Measurements from ENCODE around the gene LRPAP1.
"Not testable (repeated sequence)": the region's sequence is repeated elsewhere in the genome, so short reads cannot be mapped to it uniquely, and the experiment has no call there.

Gene LRPAP1

DNA sequence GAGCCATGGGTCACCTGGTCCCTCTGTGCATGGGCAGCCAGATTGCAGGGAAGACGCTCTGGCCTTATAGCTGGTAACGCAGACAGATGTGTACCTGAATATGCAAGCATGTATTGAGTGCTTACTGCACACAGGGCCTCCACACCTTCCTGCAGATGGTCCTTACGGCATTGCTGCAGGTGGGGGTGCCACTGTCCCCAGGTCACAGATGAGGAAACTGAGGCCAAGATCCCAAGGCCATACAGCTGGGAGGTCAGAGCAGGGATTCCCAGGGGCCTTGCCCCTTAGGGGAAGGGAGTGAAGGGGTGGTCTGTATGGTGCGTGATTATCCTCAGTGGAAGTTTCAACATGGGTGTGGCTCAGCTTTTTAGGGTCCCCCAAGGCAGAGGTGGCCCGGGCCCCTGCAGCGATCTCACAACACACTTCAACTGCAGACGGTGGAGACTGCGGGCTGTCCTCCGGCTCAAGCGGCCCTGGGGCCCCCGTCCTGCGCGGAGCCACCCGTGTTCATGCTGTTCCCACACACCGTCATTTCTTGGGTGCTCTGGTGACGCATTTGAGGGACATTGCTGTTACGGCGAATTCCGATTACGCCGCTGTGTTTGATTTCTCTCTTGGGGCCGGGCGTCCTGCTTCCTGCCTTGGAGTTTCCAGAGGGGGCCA is 61.0 kb downstream of the LRPAP1 start:
- no peak for DNase-seq

DNA sequence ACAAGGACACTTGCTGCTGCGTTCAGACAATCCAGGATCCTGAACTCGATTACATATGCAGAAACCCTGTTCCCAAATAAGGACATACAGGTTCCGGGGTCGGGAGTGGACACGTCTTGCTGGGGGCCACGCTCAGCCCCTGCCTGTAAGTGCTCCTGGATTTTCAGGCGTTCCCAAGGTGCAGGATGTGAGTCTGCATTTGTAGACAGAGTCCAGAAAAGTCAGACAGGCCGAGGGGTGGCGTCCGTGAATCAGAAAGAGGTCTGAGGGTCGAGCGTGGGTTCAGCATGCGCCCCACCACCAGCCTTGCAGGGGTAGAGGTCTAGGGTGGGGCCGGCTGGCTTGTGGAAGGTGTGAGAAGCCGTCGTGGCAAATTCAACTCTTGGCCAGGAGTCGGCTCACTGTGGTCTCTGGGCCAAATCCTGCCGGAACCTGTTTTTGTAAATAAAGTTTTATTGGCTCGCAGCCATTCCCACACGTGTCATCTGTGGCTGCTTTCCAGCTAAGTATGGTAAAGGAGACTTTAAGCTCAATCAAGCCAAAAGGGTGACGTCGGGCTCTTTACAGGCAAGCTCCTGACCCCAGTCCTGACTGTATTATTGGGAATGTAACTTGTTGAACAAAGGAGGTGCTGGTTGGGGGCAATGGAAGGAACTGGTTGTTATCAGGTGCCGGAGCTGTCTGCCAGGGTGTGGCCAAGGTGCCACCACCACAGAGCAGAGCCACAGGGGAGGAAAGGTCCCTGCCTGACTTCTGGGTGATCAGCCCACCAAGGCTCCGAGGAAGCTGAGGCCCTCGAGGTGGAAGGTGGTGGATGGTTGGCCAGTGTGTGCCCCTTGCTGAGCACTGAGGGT is 61.8 kb downstream of the LRPAP1 start:
- no peak for DNase-seq

DNA sequence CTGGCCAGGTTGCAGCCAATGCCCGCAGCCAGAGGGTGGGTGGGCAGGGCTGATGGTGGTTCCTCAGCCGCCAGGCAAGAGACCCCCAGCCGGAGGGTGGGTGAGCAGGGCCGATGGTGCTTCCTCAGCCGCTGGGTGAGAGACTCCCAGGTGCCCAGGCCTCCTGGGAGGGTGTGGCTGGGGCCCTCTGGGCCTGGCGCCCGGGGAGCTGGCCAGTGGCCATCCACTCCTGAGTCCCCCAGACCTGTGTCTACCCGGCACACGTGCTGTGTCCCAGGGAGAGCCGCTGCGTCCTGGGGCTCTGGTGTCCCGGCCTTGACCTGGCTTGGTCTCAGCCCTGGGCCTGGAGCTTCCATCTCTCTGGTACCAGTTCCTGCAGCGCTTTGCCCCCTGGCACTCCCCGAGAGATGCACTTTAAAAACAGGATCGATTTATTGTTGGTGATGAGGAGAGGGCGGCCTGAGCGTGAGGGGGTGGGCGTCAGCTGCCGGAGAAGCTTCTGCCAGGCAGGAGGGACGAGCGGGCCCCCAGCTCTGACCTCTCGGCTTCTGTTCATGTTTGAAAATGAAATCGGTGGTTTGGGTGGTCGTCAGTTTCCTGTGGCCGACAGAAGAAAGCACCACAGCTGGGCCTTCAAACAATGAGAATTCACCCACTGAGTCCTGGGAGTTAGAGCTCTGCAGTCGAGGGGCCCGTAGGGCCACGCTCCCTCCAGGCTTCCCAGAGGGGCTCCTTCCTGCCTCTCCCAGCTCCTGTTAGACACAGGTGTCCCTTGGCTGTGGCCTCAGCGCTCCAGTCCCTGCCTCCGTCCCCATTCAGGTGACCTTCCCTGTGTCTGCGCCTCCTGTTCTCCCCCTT is 62.6 kb downstream of the LRPAP1 start:
- no peak for DNase-seq

DNA sequence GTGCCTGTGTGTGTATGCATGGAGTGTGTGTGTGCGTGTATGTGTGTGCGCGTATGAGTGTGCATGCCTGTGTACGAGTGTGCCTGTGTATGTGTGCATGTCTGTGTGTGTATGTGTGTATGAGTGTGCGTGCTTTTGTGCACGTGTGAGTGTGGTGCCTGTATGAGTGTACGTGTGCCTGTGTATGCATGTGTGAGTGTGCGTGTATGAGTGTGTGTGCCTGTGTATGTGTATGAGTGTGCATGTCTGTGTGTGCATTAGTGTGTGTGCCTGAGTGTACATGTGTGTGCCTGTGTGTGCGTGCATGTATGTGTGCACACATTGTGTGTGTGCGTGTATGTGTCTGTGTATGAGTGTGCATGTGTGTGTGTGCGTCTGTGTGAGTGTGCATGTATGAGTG is 63.4 kb downstream of the LRPAP1 start:
- DNase-seq, result no peak

DNA sequence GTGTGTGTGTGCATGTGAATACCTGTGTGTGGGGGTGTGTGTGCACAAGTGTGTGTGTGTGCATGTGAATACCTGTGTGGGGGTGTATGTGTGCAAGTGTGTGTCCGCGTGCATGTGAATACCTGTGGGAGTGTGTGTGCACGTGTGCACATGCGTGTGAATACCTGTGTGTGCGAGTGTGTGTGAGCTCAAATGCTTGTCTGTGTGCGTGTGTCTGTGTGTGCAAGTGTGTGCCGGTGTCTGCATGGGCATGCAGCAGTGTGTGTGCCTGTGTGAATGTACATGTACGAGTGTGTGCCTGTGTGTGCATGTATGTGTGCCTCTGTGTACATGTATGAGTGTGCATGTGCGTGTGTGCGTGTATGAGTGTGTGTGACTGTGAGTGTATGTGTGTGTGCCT is 64.1 kb downstream of the LRPAP1 start:
- DNase-seq, result no peak

DNA sequence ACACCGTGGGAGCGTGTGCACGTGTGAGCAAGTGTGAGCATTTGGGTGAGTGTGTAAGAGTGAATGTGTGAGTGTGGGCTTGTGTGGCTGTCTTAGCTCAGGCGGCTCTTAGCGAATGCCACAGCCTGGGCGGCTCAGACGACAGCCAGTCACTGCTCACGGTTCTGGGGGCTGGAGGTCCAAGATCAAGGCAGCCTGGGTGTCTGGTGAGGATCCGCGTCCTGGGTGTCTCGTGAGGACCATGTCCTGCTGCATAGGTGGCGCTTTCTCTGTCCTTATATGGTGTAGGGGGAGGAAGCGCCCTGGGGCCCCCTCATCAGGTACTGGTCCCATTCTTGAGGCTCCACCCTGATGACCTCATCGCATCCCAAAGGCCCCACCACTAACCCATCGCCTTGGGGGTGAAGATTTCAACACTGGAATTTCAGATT is 64.6 kb downstream of the LRPAP1 start:
- DNase-seq, result no peak

DNA sequence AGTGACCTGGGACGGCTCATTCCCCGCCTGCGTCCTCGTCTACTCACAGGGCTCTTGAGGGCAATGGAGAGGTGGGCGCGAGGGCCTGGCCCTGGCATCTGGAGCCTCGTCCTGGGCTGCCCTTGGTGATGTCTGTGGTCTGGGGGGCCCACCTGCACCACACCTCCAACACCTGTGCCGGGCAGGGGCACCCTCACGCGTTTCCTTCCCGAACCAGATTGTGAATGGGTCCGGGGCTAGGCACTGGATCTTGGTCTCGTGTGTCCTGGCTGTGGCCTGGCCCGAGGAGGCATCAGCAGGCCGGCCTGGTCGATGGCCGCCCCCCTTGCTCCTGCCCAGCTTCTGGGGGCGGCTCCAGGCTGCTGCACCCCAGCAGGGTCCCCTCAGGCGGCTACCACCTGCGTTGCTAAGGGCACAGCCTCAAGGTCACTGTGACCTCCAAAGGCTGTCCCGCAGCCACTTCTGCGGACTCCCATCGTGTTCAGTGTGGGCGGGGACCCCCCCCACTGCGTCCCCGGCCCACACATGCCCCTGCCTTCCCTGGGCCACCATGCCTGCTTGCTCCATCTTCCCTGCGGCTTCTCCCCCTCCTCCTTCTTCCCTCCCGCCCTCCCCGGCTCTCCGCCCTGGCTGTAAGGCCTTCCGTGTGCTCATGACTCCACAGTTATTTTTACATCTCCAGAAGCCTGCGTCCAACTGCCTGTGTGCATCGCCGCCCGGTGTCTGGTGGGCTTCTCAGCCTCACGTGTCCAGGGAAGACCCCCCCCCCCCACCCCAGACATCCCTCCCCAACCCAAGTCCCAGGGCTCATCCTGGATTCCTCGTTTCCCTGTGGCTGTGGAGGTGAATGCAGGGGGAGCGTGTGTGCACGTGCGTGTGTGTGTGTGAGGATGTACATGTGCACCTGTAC is 65.3 kb downstream of the LRPAP1 start:
- no peak for DNase-seq

DNA sequence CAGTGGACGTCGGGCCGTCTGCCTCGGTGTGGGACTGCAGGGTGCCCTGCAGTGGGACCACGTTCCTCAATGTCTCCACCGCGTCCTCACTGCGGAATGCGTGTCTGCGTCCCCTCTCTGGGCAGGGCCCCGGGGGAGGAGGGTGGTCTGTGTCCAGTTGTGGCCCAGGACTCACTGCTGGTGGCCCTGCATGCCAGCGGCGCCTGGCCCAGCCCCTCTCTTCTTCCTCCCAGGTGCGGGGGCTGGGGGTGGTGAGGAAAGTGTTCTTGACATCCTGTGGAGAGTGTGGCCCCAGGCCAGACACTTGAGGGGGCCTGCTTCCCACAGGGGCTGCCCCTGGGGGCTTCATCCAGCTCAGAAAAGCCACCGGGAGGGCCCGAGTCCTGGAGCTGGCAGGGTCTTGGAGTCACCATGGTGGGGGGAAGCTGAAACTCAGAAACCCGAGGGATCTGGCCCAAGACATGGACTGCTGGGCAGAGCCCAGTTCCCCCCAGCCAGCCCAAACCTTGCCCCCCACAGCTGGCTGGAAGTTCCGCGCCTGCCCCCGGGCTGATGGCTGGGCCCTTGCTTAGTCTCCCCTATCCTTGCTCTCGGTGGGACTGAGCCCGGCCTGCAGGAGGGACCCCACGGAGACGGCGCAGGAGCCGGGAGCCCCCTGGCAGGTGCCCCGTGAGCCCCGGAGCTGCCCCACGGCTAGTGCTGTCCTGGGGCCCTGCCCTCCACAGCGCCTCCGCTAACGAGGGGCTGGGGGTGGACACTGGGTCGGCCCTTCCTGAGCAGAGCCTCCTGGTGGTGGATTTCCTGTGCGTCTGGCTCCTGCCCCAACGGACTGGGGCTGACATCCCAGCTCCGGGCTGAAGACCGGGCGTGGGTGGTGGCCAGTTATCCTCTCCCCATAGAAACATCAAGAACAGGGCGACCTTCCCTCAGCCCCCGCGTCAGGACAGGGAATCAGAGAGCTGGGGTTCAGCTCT is 66.2 kb downstream of the LRPAP1 start:
- no peak for DNase-seq

DNA sequence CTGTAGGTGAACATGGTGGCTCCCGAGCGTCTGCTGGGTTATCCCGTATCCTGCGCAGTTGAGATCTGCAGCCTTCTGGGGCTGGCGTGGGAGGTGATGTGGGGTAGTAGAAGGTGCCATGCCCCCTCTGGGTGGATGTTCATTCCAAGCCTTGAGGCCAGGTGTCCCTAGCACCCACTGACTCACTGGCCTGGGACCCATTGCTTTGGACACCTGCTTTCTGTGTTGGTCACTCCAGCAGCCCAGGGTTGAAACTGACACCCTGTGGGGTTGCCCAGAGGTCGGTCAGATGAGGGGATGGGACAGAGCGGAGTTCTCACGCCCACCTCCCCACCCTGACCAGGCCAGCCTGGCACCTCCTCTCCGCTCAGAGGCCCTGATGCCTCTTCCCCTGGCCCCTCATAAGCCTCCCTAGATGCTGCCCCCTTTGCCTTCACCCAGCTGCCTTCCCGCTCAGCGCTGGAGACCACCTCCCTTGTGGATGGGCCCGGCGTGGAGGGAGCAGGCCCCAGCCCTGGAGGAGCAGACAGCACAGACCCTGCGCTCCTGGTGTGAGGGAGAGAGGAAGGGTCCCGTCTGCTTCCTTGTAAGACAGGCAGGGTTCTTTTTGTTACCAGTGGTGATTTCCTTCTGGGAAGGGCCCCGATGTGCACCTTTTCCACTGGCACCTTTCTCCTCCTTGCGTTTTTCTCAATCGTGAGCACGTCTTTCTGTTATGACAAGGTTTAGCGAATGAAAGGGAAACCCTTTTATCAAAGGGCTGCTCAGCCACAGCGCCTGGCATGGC is 67.1 kb downstream of the LRPAP1 start:
- no peak for DNase-seq

DNA sequence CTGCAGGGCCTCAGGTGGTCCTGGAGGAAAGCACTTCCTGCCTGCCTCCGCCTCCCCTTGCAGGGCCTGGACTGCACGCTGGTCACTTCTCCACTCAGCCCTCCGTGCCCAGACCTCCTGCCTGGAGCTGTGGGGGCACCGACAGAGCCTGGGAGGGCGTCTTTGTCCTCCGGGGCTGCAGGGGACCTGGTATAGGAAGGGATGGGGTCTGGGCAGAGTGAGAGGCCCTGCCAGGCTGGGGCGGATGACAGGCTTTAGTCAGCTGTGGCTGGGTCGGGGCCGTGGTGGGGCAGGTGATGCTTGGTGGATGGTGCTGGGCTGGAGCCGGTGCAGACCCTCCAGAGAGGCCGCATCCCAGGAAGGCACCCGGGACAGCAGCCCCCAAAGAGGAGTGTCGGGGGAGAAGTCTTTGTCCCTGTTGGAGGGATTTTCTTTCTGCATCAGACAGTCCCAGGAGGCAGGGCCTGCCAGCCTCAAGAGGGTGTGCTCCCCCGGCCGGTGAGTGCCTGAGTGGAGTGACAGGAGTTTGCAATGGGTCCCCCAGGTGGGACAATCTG is 67.8 kb downstream of the LRPAP1 start:
- no peak for DNase-seq

DNA sequence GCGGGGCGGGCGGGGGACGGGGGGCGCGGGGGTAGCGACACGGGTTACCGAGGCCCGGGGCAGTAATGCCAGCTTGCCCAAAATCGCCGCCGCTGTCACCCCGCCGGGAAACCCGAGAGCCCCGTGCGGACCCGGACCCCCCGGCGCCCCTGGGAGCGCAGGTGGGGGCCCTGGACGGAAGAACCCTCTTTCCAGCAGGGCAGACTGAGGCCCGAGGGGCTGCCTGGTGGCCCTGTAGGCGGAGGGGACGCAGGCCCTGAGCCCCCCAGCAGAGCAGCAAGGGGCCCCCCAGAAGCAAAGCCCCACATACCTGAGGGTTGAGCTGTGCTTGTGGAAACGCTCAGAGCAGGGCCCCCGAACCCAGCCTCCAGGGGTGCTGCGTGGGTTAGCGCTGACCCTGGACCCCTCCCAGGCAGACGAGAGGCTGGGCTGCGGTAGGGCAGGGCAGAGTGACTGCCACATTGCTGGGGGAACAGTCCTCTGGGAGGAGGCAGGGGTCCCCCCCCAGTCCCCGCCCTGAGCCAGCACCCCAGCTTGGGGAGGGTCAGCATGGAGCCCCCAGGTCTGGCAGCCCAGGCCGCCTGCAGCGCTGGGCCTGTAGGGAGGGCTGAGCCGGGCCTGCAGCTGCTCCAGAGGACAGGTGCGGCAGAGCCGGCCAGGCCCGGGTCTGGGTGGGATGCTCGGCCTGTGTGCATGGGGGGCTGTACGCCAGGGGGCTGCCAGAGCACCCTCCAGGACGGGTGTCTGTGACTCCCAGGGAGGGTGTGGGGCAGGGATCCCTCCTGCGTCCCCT is 68.5 kb downstream of the LRPAP1 start:
- no peak for DNase-seq

DNA sequence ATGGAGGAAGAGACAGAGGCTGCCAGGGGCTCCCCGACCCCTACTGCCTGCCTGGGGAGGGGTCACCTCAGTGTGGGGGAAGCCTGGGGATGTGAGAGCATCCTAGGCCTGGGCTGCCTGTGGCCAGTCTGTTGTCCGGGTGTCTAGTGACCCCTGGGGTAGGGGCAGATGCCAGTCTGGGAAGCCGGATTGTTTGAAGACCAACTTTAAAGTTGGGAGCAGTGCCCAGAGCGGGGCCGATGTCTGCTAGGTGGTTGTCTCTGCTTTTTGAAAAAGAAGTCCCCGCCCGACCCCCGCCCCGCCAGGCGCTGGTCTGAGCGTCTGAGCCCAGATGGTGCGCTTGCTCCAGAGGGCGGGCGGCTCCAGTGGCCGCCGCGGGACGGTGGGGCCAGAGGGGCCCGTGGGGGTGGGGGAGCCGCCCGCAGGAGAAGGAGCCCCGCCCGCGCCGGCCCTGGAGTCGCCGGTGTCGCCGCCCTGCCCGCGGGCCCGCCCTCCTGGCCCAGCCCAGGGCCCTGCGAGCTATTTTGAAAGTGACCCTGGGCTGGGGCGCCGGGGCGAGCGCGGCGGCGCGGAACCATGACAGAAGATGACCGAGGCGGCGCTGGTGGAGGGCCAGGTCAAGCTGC is 69.3 kb downstream of the LRPAP1 start, which contains the start of gene DOK7:
Gene DOK7, plus strand, starts transcription at position 517 of the 626 bp plus-strand sequence. Its CDS starts 70 bp downstream, at position 587.
- DNase-seq, result no peak

DNA sequence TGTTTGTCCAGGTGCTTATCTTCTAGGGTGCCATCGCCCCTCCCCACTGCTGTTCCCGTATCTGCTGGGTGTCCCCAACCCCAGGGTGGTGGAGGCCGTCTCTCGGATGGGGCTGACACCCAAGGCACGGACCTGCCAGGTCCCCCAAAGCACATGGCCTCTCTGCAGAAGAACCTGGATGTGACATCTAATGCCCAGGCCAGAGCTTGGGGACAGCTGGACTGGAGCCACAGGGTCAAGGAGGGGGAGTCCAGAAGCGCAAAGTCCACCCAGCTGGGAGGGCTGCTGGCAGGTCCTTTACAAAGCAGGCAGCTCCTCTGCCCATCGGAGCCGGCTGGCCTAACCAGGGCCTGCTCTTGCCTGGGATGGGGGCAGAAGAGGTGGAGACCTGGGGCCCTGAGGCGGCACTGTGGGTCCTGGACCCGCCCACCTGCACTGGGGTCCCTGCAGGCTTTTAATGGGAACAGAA is 69.9 kb downstream of the LRPAP1 start:
- DNase-seq, result no peak

DNA sequence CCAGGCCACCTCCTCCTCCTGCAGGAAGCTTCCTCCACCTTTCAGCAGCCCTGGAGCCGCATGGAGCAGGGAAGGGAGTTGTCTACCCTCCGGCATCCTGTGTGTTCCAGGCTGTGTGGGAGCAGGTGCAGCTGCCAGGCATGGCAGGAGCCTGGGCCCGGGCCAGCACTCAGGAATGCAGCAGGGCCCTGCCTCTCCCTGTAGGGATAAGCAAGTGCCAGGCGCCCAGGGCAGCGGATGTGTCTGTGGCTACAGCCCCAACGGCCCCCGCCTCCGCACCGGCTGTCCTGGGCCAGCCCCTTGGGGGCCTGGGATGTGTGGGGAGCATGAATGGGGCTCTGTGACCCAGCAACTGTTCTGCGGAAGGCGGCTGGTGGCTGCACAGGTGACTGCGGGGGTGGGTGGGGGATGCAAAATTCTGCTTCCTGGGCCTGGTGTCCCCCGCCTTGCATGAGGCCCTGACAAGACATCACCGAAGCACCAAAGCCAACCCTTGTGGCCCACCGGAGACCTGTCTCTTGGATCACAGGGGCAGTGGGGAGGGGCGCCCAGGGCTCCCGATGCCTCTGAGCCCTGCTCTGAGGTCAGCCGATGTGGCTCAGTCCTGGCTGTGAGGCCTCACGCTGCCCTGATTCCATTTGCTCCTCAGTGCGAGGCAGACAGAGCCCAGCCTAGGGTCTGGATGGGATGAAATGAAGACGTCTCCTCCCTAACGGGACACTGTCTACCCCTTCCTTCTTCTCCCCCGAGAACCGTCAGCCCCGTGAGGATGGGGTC is 70.5 kb downstream of the LRPAP1 start:
- no peak for DNase-seq

DNA sequence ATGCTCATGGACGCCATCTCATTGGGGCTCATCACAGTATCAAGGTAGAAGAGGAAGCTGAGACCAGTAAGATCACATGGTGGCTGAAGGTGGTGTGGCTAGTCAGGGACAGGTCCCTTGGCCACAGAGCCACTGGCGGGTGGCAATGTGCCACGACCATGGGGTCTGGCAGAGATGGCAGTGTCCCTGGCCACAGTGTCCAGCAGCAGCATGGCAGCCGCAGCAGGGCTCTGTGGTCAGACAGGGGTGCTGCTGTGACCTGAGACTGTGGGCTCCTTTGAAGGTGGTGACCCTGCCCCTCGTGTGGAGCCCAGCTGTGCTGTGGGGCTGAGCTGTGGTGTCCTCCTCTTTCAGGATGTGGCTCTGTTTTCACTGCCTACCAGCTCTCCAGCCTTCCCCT is 71.3 kb downstream of the LRPAP1 start:
- DNase-seq, result no peak

DNA sequence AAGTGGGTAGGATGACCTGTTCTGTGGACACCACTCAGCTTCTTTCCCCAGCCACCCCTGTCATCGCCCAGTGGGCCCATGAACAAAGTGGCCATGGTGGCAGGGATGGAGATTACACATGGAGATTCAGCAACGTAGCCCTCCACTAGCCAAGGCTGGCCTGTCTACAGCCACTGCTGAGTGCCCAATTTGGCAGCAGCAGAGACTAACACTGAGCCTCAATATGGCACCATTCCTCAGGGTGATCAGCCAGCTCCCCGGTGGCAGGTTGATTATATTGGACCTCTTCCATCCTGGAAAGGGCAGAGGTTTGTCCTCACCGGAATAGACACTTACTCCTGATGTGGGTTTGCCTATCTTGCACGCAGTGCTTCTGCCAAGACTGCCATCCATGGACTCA is 73.1 kb downstream of the LRPAP1 start:
- not testable (repeated sequence) for DNase-seq

DNA sequence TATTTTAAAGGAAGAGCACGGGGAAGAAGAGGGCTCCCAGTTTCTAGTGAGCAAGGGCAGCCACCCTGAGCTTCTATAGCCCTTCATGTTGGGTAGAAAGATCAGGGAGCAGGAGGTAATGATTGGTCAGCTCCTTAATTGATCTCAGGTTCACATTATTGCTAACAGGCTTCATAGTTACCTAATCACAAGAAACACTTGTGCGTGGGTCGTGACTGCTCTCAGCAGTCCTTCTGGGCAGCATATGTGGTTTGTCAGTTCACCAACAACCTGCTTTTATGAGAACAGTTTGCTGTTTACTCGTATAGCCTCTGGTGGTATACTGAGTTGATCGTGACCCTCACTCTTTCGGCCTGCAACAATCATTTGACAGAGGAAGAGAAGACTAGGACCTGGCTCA is 73.9 kb downstream of the LRPAP1 start:
- no peak for DNase-seq

Measured in CD4-positive, alpha-beta T cell treated with Interleukin-6 for 4 hours (primary cell).